HG03025 (cell line): ENCODE data around the gene ARHGAP10.
A peak's percentile ranks its signal among the peaks of the same experiment; 100 is the strongest.

Source experiments
- ATAC-seq: cut with Tn5 transposase; IDR thresholded peaks from one replicate; pipeline ENCODE4 v1.9.1; 2021; ENCODE audit warnings: mild to moderate bottlenecking, moderate library complexity; ENCODE audit not compliant: unreplicated experiment, low FRiP score

The ARHGAP10 gene

DNA sequence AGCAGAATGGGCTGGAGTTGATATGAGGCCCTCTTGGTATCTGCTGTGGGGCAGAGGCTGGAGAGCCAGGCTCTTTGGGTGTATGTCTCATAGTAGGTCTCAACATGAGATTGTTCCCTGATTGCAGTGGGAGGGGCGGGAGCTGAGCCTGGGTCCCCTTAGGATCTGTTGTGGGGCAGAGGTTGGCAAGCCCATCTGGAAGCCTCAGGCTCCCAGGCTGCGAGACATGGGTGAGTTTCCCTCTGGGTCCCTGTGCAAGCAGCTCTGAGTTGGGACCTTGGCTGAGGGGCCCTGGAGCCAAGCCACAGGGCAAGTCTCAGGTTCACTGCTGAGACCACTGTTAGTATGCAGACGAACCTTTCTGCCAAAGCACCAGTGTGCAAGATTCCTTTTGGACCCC lies 201.9 kb downstream of the ARHGAP10 start:
- no peak for ATAC-seq

GRCh38 chr4:147938496-147938895 lies 206.6 kb downstream of the ARHGAP10 start:
- no peak for ATAC-seq

DNA sequence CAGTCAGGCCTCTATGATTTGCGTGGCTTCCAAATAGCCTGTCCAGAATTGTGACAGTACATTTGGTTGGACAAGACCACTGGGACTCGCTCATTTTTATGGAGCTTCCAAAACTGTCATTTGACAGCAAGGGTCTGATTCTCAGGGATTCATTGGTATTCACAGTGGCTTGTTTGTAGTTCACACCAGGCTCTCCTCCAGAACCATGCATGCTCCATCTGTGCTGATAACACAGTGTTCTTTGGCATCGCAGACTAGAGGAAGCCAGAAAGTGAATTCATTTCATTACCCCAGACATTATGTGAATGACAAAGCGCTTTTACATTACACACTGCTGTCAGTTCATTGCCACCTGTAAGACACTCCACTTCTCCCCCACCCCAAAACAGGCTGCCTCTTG lies 208.3 kb downstream of the ARHGAP10 start:
- no peak for ATAC-seq

DNA sequence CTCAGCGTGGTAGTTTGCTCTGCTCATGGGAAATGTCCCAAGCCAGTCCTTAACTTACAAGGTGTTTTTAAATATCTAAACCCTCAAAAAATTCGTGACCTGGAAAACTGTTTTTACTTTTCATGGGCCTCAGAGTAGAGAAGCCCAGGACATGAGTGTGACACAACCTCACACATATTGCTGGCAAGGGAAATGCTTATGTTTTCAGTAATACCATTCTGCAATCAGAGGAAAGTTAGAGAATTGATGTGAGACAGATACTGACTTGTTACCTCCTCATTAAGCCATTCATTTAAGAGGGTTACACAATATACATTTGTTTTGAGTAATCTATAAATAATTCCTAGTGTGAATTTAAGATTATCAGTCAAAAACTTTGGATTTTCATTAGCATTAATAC lies 209.5 kb downstream of the ARHGAP10 start:
- ATAC-seq = no peak

DNA sequence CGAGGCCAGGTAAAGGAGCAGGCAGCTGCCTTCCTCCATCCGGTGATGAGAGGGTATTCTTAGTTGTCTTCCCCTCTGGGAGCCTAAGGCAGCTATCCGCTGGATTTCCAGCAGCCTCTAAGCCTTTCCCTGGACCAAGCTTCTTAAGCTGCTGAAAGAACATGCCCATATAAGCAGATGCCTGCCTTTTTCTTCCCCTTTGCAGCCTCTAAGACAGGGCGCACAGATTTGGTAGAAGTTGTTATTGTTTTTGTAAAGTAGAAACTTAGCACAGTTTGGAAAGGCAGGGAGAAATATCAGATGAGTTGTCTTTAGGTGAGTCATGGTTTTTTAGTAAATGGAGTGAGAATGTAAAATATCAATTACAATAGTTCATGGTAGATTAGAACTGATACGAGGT lies 210.8 kb downstream of the ARHGAP10 start:
- ATAC-seq = peak; percentile 29

DNA sequence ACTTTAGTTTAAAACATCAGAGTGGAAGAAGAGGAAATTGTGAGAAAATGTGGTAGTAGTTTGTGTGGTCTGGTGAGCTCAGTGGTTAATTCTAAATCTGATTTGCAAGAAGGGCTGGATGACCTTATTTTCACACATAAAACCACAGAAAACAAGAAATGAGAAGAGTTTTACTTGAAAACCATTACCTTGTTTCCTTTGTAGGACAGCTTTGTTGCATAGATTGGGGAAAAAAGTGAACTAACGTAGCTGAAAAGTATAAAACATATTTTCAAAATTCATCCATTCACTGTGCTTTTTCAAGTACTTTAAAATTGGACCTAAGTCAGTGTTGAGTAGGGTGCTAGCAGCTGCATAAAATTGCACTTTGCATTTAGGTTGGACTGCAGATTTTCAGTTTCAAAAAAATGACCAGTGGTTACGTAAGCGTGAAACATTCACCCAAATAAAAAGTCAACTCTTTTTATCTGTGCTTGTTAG lies 211.3 kb downstream of the ARHGAP10 start:
- ATAC-seq = peak; percentile 96

- peak; percentile 35 for ATAC-seq
Measured at GRCh38 chr4:147944249-147944648, 212.4 kb downstream of the ARHGAP10 start.

DNA sequence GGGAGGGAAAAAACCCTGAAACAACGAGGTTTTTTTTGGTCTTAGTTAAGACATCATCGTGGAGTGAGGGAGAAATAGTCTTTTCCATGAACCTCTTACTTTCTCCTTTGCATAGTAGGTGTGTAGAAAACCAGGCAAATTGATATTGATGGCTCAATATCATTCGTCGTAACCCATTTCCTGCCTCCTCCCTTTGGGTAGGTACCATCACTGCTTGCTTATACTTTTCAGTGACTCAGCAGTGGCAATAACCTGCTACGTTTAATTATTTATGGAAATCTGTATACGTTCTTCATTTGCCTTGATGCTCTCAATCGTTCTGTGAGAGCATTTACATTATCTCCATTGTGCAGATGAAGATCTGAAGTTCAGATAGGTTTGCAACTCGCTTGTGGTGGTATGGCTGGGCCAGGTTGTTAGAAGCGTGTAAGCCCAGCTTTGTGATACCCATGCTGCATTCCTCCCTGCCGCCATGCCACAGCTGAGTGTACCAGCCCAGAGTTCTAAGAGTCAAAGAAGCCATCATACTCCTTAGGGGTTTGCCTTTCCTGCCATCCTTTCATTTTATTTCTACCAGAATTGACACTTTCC lies 212.9 kb downstream of the ARHGAP10 start:
- ATAC-seq = no peak

DNA sequence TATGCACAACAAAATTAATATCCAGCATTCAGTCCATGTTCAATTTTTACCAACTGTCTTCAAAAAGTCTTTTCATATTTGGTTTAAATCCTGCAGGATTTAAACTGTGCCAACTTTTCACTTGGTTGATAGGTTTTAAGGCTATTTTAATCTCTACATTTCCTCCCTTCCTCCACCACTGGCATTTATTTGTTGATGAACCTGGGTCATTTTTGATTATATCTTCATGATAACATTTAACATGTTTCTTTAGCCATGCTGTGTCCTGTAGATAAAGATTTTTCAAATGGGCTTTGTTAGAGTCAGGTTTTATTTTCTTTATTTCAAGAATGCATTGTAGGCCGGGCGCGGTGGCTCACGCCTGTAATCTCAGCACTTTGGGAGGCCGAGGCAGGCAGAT lies 216.4 kb downstream of the ARHGAP10 start:
- no peak for ATAC-seq

DNA sequence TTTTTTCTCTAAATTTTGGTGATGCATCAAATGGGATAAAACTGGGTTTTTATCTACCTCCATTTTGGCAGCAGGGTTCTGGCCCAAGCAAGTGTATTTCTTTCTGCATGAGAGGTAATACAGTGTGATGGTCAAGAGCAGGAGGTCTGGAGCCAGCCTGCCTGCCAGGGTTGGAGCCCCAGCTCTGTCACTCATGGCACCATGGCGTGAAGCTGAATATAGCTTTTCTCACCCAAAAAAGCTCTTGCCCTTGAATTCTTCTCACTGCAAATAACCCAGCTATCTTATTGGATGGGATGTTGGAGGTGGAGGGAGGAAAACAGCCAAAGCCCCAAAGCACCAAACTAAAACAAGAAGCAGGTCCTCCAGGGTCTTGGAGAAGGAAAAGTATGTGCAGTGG lies 218.4 kb downstream of the ARHGAP10 start:
- no peak for ATAC-seq

GRCh38 chr4:147950841-147951240 lies 219.0 kb downstream of the ARHGAP10 start:
- ATAC-seq = no peak

DNA sequence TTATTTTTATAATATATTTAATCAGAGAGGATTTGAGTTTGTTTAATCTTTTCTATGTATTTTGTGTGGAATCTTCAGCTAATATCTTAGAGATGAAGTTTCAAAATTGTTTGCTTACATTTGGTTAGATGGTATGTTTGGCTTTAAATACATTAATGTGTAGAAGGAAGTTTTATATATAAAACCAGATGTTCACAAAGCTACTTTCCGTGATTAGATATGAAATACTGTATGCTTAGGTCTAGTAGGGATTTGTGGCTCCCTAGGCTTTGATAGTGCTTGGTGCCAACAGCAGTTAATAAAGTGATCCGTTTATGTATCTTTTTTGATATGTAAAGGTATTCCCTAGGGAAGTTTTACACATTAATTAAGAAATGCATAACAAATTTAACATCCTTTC lies 223.0 kb downstream of the ARHGAP10 start:
- ATAC-seq = no peak

- no peak for ATAC-seq
Measured at GRCh38 chr4:147955827-147956558, 224.1 kb downstream of the ARHGAP10 start.

DNA sequence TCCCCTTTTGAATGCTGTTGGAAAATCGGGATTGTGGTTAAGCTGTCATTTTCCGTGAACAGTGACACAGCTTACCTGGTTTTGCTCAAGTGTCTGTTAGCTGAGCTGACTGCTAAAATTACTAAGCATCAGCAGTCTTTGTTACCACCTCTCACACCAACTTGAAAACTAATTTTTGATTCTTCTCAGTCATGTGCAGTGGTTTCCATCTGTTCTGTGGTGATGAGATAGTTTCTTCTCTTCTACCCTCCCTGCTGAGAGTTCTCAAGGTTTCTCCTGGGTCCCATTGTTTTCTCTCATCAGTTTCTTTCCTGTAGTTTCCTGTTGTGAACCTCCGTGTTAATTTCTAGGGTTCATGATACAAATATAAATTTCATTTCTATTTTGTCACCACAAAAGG lies 225.6 kb downstream of the ARHGAP10 start:
- no peak for ATAC-seq

- no peak for ATAC-seq
Measured at GRCh38 chr4:147958057-147958456, 226.2 kb downstream of the ARHGAP10 start.

DNA sequence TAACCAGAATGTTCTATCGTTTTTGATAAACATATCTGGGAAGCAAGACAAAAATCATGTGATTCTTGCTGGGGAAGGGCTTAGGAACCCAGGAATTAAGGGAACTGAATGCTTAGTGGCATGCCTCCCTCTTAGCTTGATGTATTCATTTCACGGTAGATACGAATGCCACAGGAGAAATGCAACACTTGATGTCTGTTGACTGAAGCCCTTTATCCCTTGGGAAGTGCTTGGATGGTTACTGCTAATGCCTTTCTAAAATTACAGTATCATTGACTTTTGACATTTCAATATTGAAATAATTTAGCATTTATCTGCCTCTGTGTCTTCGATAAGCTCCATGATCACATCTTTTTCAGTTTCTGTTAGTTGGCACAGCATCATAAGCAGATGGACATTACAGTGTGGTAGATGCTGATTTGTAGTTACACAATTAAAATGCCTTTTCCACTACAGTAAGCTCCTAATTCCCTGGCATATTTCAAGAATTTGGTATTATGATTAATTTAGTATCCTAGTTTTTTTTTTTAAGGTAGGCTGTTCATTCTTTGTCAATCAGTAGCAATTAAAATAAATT lies 226.7 kb downstream of the ARHGAP10 start:
- ATAC-seq = no peak

GRCh38 chr4:147960971-147961370 lies 229.1 kb downstream of the ARHGAP10 start:
- ATAC-seq = no peak

DNA sequence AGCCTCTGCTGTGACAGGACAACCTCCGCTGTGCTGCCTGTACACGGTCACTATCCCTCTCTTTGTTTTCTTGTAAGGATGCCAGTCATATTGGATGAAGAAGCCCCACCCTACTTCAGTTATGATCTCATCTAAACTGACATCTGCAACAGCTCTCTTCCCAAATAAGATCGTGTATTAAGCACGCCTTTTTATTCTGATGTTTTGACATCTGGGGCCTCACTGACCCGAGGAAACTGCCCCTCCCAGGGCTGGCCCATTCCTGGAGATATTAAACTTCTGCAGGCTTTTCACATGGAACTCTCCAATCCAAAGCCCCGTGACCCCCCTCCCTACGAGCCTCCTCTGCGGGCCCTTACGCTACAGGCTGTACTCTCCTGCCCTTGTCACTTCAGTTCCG lies 232.0 kb downstream of the ARHGAP10 start:
- ATAC-seq = no peak

DNA sequence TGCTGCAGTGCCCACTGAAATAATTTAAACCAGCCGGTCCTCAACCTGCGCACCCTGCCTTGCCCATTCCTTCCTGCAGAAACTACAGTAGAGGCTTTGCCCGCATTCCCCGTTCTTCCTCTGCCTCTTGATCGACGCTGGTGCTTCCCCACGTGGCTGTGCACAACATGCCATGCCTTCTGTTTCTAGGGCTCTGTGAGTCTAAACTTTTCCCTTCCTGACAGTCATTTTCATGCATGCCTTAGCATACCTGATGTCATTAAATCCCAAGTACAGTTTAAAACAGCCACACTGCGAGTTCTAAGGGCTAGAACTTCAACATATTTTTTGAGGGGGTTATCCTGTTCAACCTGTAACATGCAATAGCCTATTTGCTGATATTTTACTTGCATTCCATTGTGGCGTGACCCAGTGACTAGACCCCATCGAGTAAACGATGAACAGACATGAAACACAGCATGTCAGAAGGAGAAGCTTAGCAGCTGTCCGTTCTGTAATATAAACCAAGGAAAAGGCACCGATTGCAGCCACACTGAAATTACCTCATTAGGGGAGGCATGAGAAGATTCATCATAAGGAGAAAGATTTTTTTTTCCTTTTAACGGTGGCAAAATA lies 232.5 kb downstream of the ARHGAP10 start:
- no peak for ATAC-seq

DNA sequence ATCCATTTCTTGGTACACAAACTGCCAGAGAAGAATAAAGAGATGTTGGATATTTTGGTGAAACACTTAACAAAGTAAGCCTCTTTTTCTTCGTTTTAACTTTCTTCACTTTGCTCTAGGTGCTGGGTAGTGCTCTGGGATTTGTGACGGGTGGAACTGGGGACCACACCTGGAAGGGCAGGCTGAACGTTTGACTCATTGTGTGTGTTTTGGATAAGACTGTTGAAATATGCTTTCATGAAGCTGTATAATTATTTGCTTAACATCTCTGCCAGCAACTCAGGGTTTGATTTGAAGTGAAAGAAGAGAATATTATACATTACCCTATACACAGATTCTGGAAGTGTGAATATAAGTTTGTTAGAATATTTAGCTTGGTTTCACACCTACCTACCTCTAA lies 233.2 kb downstream of the ARHGAP10 start:
- no peak for ATAC-seq

DNA sequence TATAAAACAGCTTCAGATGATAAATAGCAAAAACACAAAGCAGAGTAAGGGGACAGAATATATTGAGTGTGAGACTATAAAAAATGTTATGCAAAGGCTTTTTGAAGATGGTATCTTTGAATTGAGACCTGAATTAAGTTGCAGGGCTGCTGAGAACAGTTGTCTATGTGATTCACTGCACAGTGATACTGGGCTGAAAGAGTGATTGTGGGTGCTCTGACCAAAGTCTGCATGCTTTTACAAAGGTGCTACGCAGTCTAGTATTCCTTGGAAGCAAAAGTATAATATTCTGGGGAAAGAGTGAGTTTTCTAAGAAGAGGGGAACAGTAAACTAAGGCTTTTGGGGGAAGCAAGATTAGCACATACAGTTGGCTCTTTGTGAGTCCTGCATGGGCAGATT lies 234.0 kb downstream of the ARHGAP10 start:
- ATAC-seq = no peak

DNA sequence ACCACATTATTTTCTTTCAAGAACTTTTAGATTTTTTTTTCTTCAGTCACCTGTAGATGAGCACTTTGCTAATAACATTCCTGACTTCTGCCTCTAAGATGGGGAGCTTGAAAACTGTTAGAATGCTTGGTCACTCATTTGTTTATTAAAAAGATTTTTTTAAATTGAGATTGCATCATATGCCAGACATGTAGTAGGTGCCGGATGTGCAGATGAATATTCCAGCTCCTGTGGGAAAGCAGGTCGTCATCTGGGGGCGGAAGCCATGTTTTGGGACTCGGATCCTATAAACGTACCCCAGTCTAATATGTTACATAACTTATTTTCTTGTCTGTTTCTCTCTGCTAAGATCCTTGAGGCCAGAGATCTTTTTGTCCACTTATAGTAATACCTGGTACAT lies 236.8 kb downstream of the ARHGAP10 start:
- ATAC-seq = no peak
